KOPT-K1 (cell line): ENCODE data around the gene CNIH4.
A peak's percentile ranks its signal among the peaks of the same experiment; 100 is the strongest.

Experiments
- H3K27ac ChIP-seq: fragments of 200-600 bp; sonication (generic); 2 replicates; pipeline ENCODE4 v1.5.1; 2016; ENCODE audit warnings: antibody characterized with exemption, mild to moderate bottlenecking, low read depth, low read length; ENCODE audit not compliant: poor library complexity, severe bottlenecking
- H3K36me3 ChIP-seq: fragments of 200-600 bp; sonication (generic); 2 replicates; pipeline ENCODE4 v1.5.1; 2017; ENCODE audit warnings: antibody characterized with exemption, mild to moderate bottlenecking, low read length, moderate library complexity; ENCODE audit not compliant: insufficient read depth
- H3K9me3 ChIP-seq: fragments of 200-600 bp; sonication (generic); 2 replicates; pipeline ENCODE4 v1.5.1; 2017; ENCODE audit warnings: antibody characterized with exemption, low read length, mild to moderate bottlenecking; ENCODE audit not compliant: insufficient read depth, poor library complexity, severe bottlenecking

The CNIH4 gene

GRCh38 chr1:224377676-224378006 lies 21.0 kb downstream of the CNIH4 start:
- H3K27ac ChIP-seq: no peak overlapping the region
- peaks cover 71% of the 10 kb centered on the region for H3K36me3 ChIP-seq
- H3K9me3 ChIP-seq: no peaks in the 10 kb centered on the region

GRCh38 chr1:224378855-224379631 lies 22.4 kb downstream of the CNIH4 start:
- Histone ChIP-seq H3K36me3 (peaks cover 58% of the 10 kb centered on the region), H3K9me3 (no peaks in the 10 kb centered on the region), H3K27ac (no peak overlapping the region)

- Histone ChIP-seq H3K36me3 (peaks cover 51% of the 10 kb centered on the region), H3K9me3 (no peaks in the 10 kb centered on the region), H3K27ac (peak overlapping the region; percentile 24)
Observed at GRCh38 chr1:224380003-224380402, 23.3 kb downstream of the CNIH4 start.

GRCh38 chr1:224381880-224382548 lies 25.3 kb downstream of the CNIH4 start:
- H3K36me3 ChIP-seq: peaks cover 49% of the 10 kb centered on the region
- no peaks in the 10 kb centered on the region for H3K9me3 ChIP-seq
- H3K27ac ChIP-seq: no peak overlapping the region

- H3K9me3 ChIP-seq: no peaks in the 10 kb centered on the region
- H3K27ac ChIP-seq: no peak overlapping the region
- H3K36me3 ChIP-seq: peaks cover 49% of the 10 kb centered on the region
Observed at GRCh38 chr1:224383218-224383617, 26.5 kb downstream of the CNIH4 start.

GRCh38 chr1:224387302-224387912 lies 30.7 kb downstream of the CNIH4 start:
- Histone ChIP-seq H3K27ac (no peak overlapping the region), H3K9me3 (no peaks in the 10 kb centered on the region), H3K36me3 (peaks cover 74% of the 10 kb centered on the region)

GRCh38 chr1:224387943-224388342 lies 31.3 kb downstream of the CNIH4 start:
- no peaks in the 10 kb centered on the region for H3K9me3 ChIP-seq
- no peak overlapping the region for H3K27ac ChIP-seq
- H3K36me3 ChIP-seq: peaks cover 79% of the 10 kb centered on the region

GRCh38 chr1:224390517-224390916 lies 33.8 kb downstream of the CNIH4 start:
- H3K36me3 ChIP-seq: peaks cover 99% of the 10 kb centered on the region
- no peaks in the 10 kb centered on the region for H3K9me3 ChIP-seq
- H3K27ac ChIP-seq: no peak overlapping the region

GRCh38 chr1:224392411-224393249 lies 36.0 kb downstream of the CNIH4 start:
- peaks cover 99% of the 10 kb centered on the region for H3K36me3 ChIP-seq
- no peaks in the 10 kb centered on the region for H3K9me3 ChIP-seq
- H3K27ac ChIP-seq: no peak overlapping the region

- no peak overlapping the region for H3K27ac ChIP-seq
- H3K9me3 ChIP-seq: no peaks in the 10 kb centered on the region
- peaks cover 99% of the 10 kb centered on the region for H3K36me3 ChIP-seq
Observed at GRCh38 chr1:224393294-224393693, 36.6 kb downstream of the CNIH4 start.

GRCh38 chr1:224399887-224400286 lies 43.2 kb downstream of the CNIH4 start:
- Histone ChIP-seq H3K27ac (no peak overlapping the region), H3K36me3 (peaks cover 96% of the 10 kb centered on the region), H3K9me3 (no peaks in the 10 kb centered on the region)

- Histone ChIP-seq H3K27ac (no peak overlapping the region), H3K36me3 (peaks cover 91% of the 10 kb centered on the region), H3K9me3 (no peaks in the 10 kb centered on the region)
Observed at GRCh38 chr1:224402472-224403036, 45.9 kb downstream of the CNIH4 start.

- H3K27ac ChIP-seq: no peak overlapping the region
- H3K36me3 ChIP-seq: peaks cover 91% of the 10 kb centered on the region
- no peaks in the 10 kb centered on the region for H3K9me3 ChIP-seq
Observed at GRCh38 chr1:224404916-224405603, 48.4 kb downstream of the CNIH4 start.

- Histone ChIP-seq H3K36me3 (peaks cover 91% of the 10 kb centered on the region), H3K27ac (no peak overlapping the region), H3K9me3 (no peaks in the 10 kb centered on the region)
Observed at GRCh38 chr1:224405604-224405970, 48.9 kb downstream of the CNIH4 start.
